ENCODE measurements around the gene CDH4. TPM values are rescaled to one million over a fixed set of nuclear protein-coding genes. Genes with fewer than 3 reads are reported as not detected.

The CDH4 gene
- total and polyA plus RNA-seq, 12 donors, result 0.04 to 0.25 (median 0.08) TPM; not detected in 5

GRCh38 chr20:61345656-61346055, 93.6 kb downstream of the CDH4 start:
- TF ChIP-seq CTCF (IDR thresholded peaks at IDR 0.05), result no peak
- H3K9me3 ChIP-seq, result no peaks in the 10 kb centered on the region
- H3K27me3 ChIP-seq, result peaks cover 0 to 34% (median 17%) of the 10 kb centered on the region in 7 donors
- no peak overlapping the region for H3K27ac ChIP-seq
- H3K4me1 ChIP-seq, result no peaks in the 10 kb centered on the region
- ATAC-seq (no peak), DNase-seq (no peak)
- H3K4me3 ChIP-seq, result no peak overlapping the region
- no peaks in the 10 kb centered on the region for H3K36me3 ChIP-seq
- intact Hi-C loops (cut with DNase I), result no loop called here
- WGBS, 2 donors, result 51 to 63% methylated on average over 8 of the region's 8 CpGs

DNA sequence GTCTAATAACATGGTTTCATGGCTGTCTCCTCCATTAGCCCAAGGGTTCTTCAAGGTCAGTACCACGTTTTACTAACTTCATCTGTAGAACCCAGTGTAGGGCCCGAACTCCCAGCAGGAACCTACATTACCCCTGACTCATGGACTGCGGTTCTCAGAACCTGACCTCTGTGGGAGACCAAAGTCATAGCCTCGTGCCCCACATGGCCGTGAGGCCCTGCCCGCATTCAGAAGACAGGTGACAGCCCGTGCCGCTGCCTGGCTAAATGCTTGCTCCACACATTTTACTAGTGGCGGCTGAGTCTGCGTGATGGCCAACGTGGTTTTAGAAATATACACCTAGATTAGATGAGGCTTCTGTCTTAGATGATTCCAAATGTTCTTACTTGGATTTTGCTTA, 94.9 kb downstream of the CDH4 start:
- Histone ChIP-seq H3K4me1 (no peaks in the 10 kb centered on the region), H3K9me3 (no peaks in the 10 kb centered on the region), H3K4me3 (no peak overlapping the region), H3K27ac (no peak overlapping the region), H3K27me3 (peaks cover 0 to 47% (median 26%) of the 10 kb centered on the region in 7 donors), H3K36me3 (no peaks in the 10 kb centered on the region)
- intact Hi-C loops (cut with DNase I), result no loop called here
- DNase-seq (no peak), ATAC-seq (no peak)
- 87 to 92% methylated on average over 11 of the region's 11 CpGs for WGBS, 2 donors
- no peak for TF ChIP-seq CTCF (IDR thresholded peaks at IDR 0.05)

GRCh38 chr20:61347443-61347842, 95.4 kb downstream of the CDH4 start:
- no peak for TF ChIP-seq CTCF (IDR thresholded peaks at IDR 0.05)
- Histone ChIP-seq H3K9me3 (no peaks in the 10 kb centered on the region), H3K4me1 (no peaks in the 10 kb centered on the region), H3K4me3 (no peak overlapping the region), H3K27me3 (peaks cover 0 to 52% (median 28%) of the 10 kb centered on the region in 7 donors), H3K36me3 (no peaks in the 10 kb centered on the region), H3K27ac (no peak overlapping the region)
- DNase-seq (no peak), ATAC-seq (no peak)
- intact Hi-C loops (cut with DNase I), result no loop called here
- 84 to 87% methylated on average over 13 of the region's 13 CpGs for WGBS, 2 donors

GRCh38 chr20:61349447-61350165, 97.5 kb downstream of the CDH4 start:
- no peak for TF ChIP-seq CTCF (IDR thresholded peaks at IDR 0.05)
- no peaks in the 10 kb centered on the region for H3K9me3 ChIP-seq

More at GRCh38 chr20:61349447-61350165, 97.5 kb downstream of the CDH4 start:
- Histone ChIP-seq H3K27ac (no peak overlapping the region), H3K4me1 (no peaks in the 10 kb centered on the region), H3K36me3 (no peaks in the 10 kb centered on the region), H3K27me3 (peaks cover 0 to 59% (median 42%) of the 10 kb centered on the region in 7 donors), H3K4me3 (no peak overlapping the region)
- WGBS, 2 donors, result 72 to 82% methylated on average over 20 of the region's 21 CpGs
- intact Hi-C loops (cut with DNase I), result no loop called here
- ATAC-seq, result no peak
- no peak for DNase-seq

All from heart right ventricle (tissue), 16 donors.